Adipocyte (in vitro differentiated cells): ENCODE results near the gene ANK2.
"Not testable (repeated sequence)": the region's sequence is repeated elsewhere in the genome, so short reads cannot be mapped to it uniquely, and the experiment has no call there.

Experiments used
- DNase-seq: peaks from one replicate; pipeline ENCODE4 v3.0.0-alpha.2; 2015; ENCODE audit warnings: low read depth
- H3K27me3 ChIP-seq: replicated peaks from 2 replicates; pipeline ENCODE4 v1.7.0; 2013; ENCODE audit warnings: mild to moderate bottlenecking, low read length, moderate library complexity; ENCODE audit not compliant: control insufficient read depth, insufficient read depth
- H3K36me3 ChIP-seq: 2 replicates; pipeline ENCODE4 v1.7.0; 2013; ENCODE audit warnings: low read length, mild to moderate bottlenecking, moderate library complexity; ENCODE audit not compliant: control insufficient read depth, insufficient read depth, severe bottlenecking
- H3K4me1 ChIP-seq: 2 replicates; pipeline ENCODE4 v1.7.0; 2013; ENCODE audit warnings: mild to moderate bottlenecking, low read length, moderate library complexity; ENCODE audit not compliant: control insufficient read depth, insufficient read depth
- H3K4me3 ChIP-seq: 2 replicates; pipeline ENCODE4 v1.7.0; 2013; ENCODE audit warnings: mild to moderate bottlenecking, low read length, moderate library complexity
- H3K9ac ChIP-seq: 2 replicates; pipeline ENCODE4 v1.7.0; 2013; ENCODE audit warnings: mild to moderate bottlenecking, low read length, moderate library complexity
- H3K9me3 ChIP-seq: 2 replicates; pipeline ENCODE4 v1.7.0; 2013; ENCODE audit warnings: mild to moderate bottlenecking, low read length, moderate library complexity; ENCODE audit not compliant: control insufficient read depth

ANK2 gene

GRCh38 chr4:113209652-113210320, 160.3 kb downstream of the ANK2 start:
- H3K4me3 ChIP-seq = no peak overlapping the region
- no peak overlapping the region for H3K9ac ChIP-seq
- peaks cover under 1% of the 10 kb centered on the region for H3K4me1 ChIP-seq
- DNase-seq = no peak
- H3K9me3 ChIP-seq = no peaks in the 10 kb centered on the region
- no peaks in the 10 kb centered on the region for H3K27me3 ChIP-seq
- no peaks in the 10 kb centered on the region for H3K36me3 ChIP-seq

DNA sequence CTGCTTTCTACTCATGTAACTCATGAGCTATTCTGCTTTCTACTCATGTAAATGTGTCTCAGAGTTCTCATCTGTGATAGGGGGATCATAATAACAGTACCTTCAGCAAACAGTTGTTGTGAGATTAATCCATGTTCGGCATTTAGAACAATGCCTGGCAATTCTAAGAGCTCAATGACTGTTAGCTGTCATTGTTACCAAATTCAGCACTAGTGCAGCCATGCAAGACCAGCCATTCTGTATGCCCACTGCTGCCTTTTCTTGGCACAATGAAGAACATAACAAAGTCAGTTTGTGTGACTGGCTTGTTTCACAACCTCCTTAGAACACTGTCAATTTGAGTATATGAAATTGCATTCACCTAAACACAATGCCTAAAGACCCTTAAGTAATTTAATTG, 163.2 kb downstream of the ANK2 start:
- Histone ChIP-seq H3K4me1 (peaks cover 4% of the 10 kb centered on the region), H3K27me3 (no peaks in the 10 kb centered on the region), H3K4me3 (no peak overlapping the region), H3K9ac (no peak overlapping the region), H3K9me3 (no peaks in the 10 kb centered on the region), H3K36me3 (no peaks in the 10 kb centered on the region)
- no peak for DNase-seq

GRCh38 chr4:113221990-113222389, 172.5 kb downstream of the ANK2 start:
- peak; percentile 20 for DNase-seq
- Histone ChIP-seq H3K4me3 (peak overlapping the region; percentile 17), H3K36me3 (no peaks in the 10 kb centered on the region), H3K4me1 (peaks cover 19% of the 10 kb centered on the region), H3K9me3 (no peaks in the 10 kb centered on the region), H3K27me3 (no peaks in the 10 kb centered on the region), H3K9ac (peak overlapping the region; percentile 2)

DNA sequence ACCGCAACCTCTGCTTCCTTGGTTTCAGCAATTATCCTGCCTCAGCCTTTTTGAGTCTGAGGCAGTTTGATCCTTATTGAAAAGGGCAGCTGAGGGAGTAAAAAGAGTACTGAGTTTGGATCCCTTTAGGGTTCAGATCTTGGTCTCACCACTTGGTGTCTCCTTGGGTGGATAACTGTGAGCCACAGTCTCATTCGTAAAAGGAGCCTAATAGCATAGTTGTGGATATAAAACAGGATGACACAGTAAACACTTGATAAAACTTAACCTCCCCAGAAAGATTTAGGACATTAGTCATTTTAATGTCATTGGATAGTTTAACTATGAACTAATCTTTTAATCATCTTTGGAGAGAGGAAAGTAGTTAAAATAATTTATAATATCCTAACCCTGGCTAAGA, 173.0 kb downstream of the ANK2 start:
- H3K9ac ChIP-seq = no peak overlapping the region
- peak overlapping the region; percentile 17 for H3K4me3 ChIP-seq
- DNase-seq = peak; percentile 1
- no peaks in the 10 kb centered on the region for H3K27me3 ChIP-seq
- H3K36me3 ChIP-seq = no peaks in the 10 kb centered on the region
- no peaks in the 10 kb centered on the region for H3K9me3 ChIP-seq
- peaks cover 19% of the 10 kb centered on the region for H3K4me1 ChIP-seq

- no peak overlapping the region for H3K9ac ChIP-seq
- no peaks in the 10 kb centered on the region for H3K9me3 ChIP-seq
- H3K36me3 ChIP-seq = no peaks in the 10 kb centered on the region
- peaks cover 19% of the 10 kb centered on the region for H3K4me1 ChIP-seq
- DNase-seq = no peak
- no peaks in the 10 kb centered on the region for H3K27me3 ChIP-seq
- no peak overlapping the region for H3K4me3 ChIP-seq
These were observed 173.5 kb downstream of the ANK2 start for GRCh38 chr4:113223001-113223400.

DNA sequence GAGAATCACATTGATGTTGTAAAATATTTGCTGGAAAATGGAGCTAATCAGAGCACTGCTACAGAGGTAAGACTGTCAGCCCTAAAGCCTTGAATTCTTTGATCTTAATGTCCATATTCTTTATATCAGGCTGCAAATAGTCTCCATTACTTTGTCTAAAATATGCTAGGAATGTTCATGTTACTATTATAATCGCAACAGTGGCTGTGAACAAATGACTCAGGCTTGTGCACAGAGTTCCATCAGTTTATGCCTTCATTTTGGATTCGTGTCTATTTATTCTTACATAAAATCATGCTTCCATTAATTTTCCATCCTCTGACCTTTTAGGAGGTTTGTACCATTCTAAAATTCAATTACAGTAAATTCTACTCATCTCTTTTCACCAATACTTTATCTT, 182.7 kb downstream of the ANK2 start:
- Histone ChIP-seq H3K4me3 (no peak overlapping the region), H3K36me3 (peaks cover 4% of the 10 kb centered on the region), H3K9ac (peak overlapping the region; percentile 29), H3K4me1 (peaks cover 11% of the 10 kb centered on the region), H3K9me3 (no peaks in the 10 kb centered on the region), H3K27me3 (no peaks in the 10 kb centered on the region)
- peak; percentile 28 for DNase-seq

- Histone ChIP-seq H3K9ac (no peak overlapping the region), H3K9me3 (no peaks in the 10 kb centered on the region), H3K27me3 (no peaks in the 10 kb centered on the region), H3K36me3 (peaks cover 13% of the 10 kb centered on the region), H3K4me1 (peaks cover 10% of the 10 kb centered on the region), H3K4me3 (no peak overlapping the region)
- DNase-seq = no peak
These were observed 187.5 kb downstream of the ANK2 start for GRCh38 chr4:113236916-113237315.

GRCh38 chr4:113243312-113243711, 193.9 kb downstream of the ANK2 start:
- peaks cover 9% of the 10 kb centered on the region for H3K4me1 ChIP-seq
- DNase-seq = no peak
- no peaks in the 10 kb centered on the region for H3K27me3 ChIP-seq
- no peak overlapping the region for H3K9ac ChIP-seq
- H3K4me3 ChIP-seq = no peak overlapping the region
- H3K36me3 ChIP-seq = peaks cover 6% of the 10 kb centered on the region
- H3K9me3 ChIP-seq = no peaks in the 10 kb centered on the region

DNA sequence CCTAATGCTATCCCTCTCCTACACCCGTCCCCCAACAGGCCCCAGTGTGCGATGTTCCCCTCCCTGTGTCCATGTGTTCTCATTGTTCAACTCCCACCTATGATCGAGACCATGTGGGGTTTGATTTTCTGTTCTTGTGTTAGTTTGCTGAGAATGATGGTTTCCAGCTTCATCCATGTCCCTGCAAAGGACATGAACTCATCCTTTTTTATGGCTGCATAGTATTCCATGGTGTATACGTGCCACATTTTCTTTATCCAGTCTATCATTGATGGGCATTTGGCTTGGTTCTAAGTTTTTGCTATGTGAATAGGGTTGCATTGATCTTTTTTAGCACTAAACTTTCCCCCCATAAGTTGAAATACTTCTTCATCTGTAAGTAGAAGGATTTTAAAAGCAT, 195.3 kb downstream of the ANK2 start:
- H3K9ac ChIP-seq, H3K4me3 ChIP-seq, DNase-seq, H3K27me3 ChIP-seq, H3K36me3 ChIP-seq, H3K9me3 ChIP-seq, H3K4me1 ChIP-seq: not testable (repeated sequence)

DNA sequence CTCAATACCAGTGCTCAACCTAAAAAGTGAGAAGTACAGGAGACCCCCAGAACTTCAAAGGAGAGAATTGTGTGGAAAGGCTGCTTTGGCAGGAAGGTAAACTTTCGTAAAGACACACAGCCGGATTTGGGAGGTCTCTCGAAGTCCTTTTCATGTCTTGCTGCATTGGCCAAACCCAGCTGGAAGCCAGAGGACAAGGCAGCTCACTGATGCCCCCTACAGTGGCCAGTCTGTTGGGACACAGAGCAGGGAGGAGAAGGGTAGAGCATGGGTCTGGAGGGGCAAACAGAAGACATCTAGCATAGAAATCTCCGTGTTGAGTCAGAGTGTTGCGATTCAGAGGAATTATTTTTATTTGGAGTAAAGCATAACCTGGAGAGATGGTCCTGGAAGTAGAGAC, 198.9 kb downstream of the ANK2 start:
- H3K9ac ChIP-seq = no peak overlapping the region
- no peak overlapping the region for H3K4me3 ChIP-seq
- no peaks in the 10 kb centered on the region for H3K27me3 ChIP-seq
- H3K36me3 ChIP-seq = peaks cover 10% of the 10 kb centered on the region
- no peaks in the 10 kb centered on the region for H3K9me3 ChIP-seq
- DNase-seq = no peak
- H3K4me1 ChIP-seq = peaks cover 9% of the 10 kb centered on the region

- no peak for DNase-seq
- H3K4me1 ChIP-seq = peaks cover 8% of the 10 kb centered on the region
- H3K4me3 ChIP-seq = no peak overlapping the region
- peaks cover 33% of the 10 kb centered on the region for H3K36me3 ChIP-seq
- H3K9me3 ChIP-seq = no peaks in the 10 kb centered on the region
- no peaks in the 10 kb centered on the region for H3K27me3 ChIP-seq
- H3K9ac ChIP-seq = no peak overlapping the region
These were observed 206.2 kb downstream of the ANK2 start for GRCh38 chr4:113255628-113256027.

DNA sequence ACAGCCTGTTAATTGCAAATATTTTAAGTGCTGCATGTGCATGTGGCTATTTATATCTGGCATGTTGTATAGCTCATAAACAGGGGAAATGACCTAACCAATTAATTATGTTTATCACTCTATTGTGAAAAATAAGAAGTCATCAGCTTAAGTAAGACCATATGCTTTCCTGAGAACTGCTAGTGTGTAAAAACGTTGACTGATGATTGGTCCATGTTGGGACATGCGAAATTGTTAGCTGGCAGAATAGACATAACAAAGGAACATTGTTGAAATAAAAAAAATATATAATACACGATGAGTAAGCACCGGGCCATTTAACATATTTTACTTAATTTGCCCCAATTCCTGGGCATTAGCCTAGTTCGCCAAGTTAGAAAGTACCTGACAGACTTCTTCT, 207.5 kb downstream of the ANK2 start:
- Histone ChIP-seq H3K27me3 (no peaks in the 10 kb centered on the region), H3K9me3 (no peaks in the 10 kb centered on the region), H3K9ac (no peak overlapping the region), H3K4me3 (no peak overlapping the region), H3K4me1 (peaks cover 11% of the 10 kb centered on the region), H3K36me3 (peaks cover 30% of the 10 kb centered on the region)
- no peak for DNase-seq
